ENCODE measurements around the gene LRRC8B. TPM values are rescaled to one million over a fixed set of nuclear protein-coding genes. Genes with fewer than 3 reads are reported as not detected.
A peak's percentile ranks its signal among the peaks of the same experiment; 100 is the strongest.
"Not testable (repeated sequence)": the region's sequence is repeated elsewhere in the genome, so short reads cannot be mapped to it uniquely, and the experiment has no call there.

Gene LRRC8B
- total RNA-seq, 2 experiments from 2014 or later: 15.7 to 16.5 TPM

GRCh38 chr1:89503690-89504089 is 20.9 kb upstream of the LRRC8B start:
- CTCF ChIA-PET: no interaction called here
- H3K36me3 Mint-ChIP-seq: peaks cover 4% of the 10 kb centered on the region
- DNase-seq: no peak
- no peak for ATAC-seq
- H3K4me3 Mint-ChIP-seq: no peak overlapping the region
- peaks cover 31% of the 10 kb centered on the region for H3K27me3 Mint-ChIP-seq
- H3K4me1 Mint-ChIP-seq: no peaks in the 10 kb centered on the region
- H3K27ac Mint-ChIP-seq: no peak overlapping the region
- H3K9me3 Mint-ChIP-seq (ENCODE audit: low read depth): peaks cover 4% of the 10 kb centered on the region

GRCh38 chr1:89510061-89510460 is 14.6 kb upstream of the LRRC8B start:
- CTCF ChIA-PET; H3K4me3 Mint-ChIP-seq; H3K4me1 Mint-ChIP-seq; H3K27ac Mint-ChIP-seq; DNase-seq; ATAC-seq; H3K9me3 Mint-ChIP-seq (ENCODE audit: low read depth): not testable (repeated sequence)
- Mint-ChIP-seq H3K27me3 (peaks cover 16% of the 10 kb centered on the region), H3K36me3 (peaks cover 29% of the 10 kb centered on the region)

GRCh38 chr1:89512996-89513720 is 11.5 kb upstream of the LRRC8B start:
- Mint-ChIP-seq H3K9me3 (ENCODE audit: low read depth) (peaks cover 7% of the 10 kb centered on the region), H3K4me3 (no peak overlapping the region), H3K27me3 (no peaks in the 10 kb centered on the region), H3K36me3 (peaks cover 25% of the 10 kb centered on the region), H3K27ac (no peak overlapping the region), H3K4me1 (peaks cover 2% of the 10 kb centered on the region)
- ATAC-seq (no peak), DNase-seq (no peak)
- CTCF ChIA-PET: interaction anchor here (1.7 kb wide), 1 partner anchor 11 kb away, joined by 3 read pairs; the partner anchor contains the start of gene LRRC8B

- DNase-seq (no peak), ATAC-seq (no peak)
- H3K4me3 Mint-ChIP-seq: no peak overlapping the region
- H3K27me3 Mint-ChIP-seq: no peaks in the 10 kb centered on the region
- H3K27ac Mint-ChIP-seq: no peak overlapping the region
- CTCF ChIA-PET: interaction anchor here (1.3 to 2.3 kb wide), 2 partner anchors 11 to 247 kb away, joined by 3 to 8 read pairs; no protein-coding TSS in a partner anchor
- peaks cover 21% of the 10 kb centered on the region for H3K36me3 Mint-ChIP-seq
- H3K4me1 Mint-ChIP-seq: peaks cover 8% of the 10 kb centered on the region
- peaks cover 2% of the 10 kb centered on the region for H3K9me3 Mint-ChIP-seq (ENCODE audit: low read depth)
These were observed 8.6 kb upstream of the LRRC8B start for GRCh38 chr1:89516055-89516454.

GRCh38 chr1:89518221-89518631 is 6.4 kb upstream of the LRRC8B start:
- peaks cover 22% of the 10 kb centered on the region for H3K36me3 Mint-ChIP-seq
- H3K27ac Mint-ChIP-seq: no peak overlapping the region
- DNase-seq: no peak
- H3K27me3 Mint-ChIP-seq: no peaks in the 10 kb centered on the region
- no peak overlapping the region for H3K4me3 Mint-ChIP-seq
- peaks cover 3% of the 10 kb centered on the region for H3K9me3 Mint-ChIP-seq (ENCODE audit: low read depth)
- H3K4me1 Mint-ChIP-seq: peaks cover 13% of the 10 kb centered on the region
- CTCF ChIA-PET: interaction anchor here (0.7 to 2.5 kb wide), 6 partner anchors 32 to 245 kb away, joined by 3 to 14 read pairs (median 4); no protein-coding TSS in a partner anchor
- ATAC-seq: no peak

GRCh38 chr1:89519779-89520358 is 4.8 kb upstream of the LRRC8B start:
- H3K4me3 Mint-ChIP-seq: no peak overlapping the region
- peak; percentile 68 for DNase-seq
- no peak overlapping the region for H3K27ac Mint-ChIP-seq
- CTCF ChIA-PET: interaction anchor here (0.7 to 2.5 kb wide), 7 partner anchors 34 to 243 kb away, joined by 3 to 14 read pairs (median 3); no protein-coding TSS in a partner anchor
- peaks cover 13% of the 10 kb centered on the region for H3K36me3 Mint-ChIP-seq
- ATAC-seq: peak; percentile 24
- H3K27me3 Mint-ChIP-seq: no peaks in the 10 kb centered on the region
- H3K4me1 Mint-ChIP-seq: peaks cover 23% of the 10 kb centered on the region
- peaks cover 3% of the 10 kb centered on the region for H3K9me3 Mint-ChIP-seq (ENCODE audit: low read depth)

GRCh38 chr1:89521977-89522376 is 2.7 kb upstream of the LRRC8B start:
- DNase-seq; H3K9me3 Mint-ChIP-seq (ENCODE audit: low read depth); CTCF ChIA-PET; H3K27ac Mint-ChIP-seq; H3K4me3 Mint-ChIP-seq; H3K27me3 Mint-ChIP-seq; ATAC-seq: not testable (repeated sequence)
- H3K36me3 Mint-ChIP-seq: peaks cover 16% of the 10 kb centered on the region
- H3K4me1 Mint-ChIP-seq: peaks cover 30% of the 10 kb centered on the region

- H3K9me3 Mint-ChIP-seq (ENCODE audit: low read depth): peaks cover 3% of the 10 kb centered on the region
- DNase-seq (peak; percentile 75), ATAC-seq (peak; percentile 50)
- H3K27ac Mint-ChIP-seq: no peak overlapping the region
- H3K4me3 Mint-ChIP-seq: no peak overlapping the region
- CTCF ChIA-PET: interaction anchor here (0.7 to 2.0 kb wide), 3 partner anchors 11 to 240 kb away, joined by 3 to 5 read pairs (median 3); no protein-coding TSS in a partner anchor
- H3K27me3 Mint-ChIP-seq: no peaks in the 10 kb centered on the region
- H3K4me1 Mint-ChIP-seq: peaks cover 29% of the 10 kb centered on the region
- peaks cover 16% of the 10 kb centered on the region for H3K36me3 Mint-ChIP-seq
These were observed 859 bp upstream of the LRRC8B start for GRCh38 chr1:89523572-89524368.

- DNase-seq (peak; percentile 65), ATAC-seq (peak; percentile 22)
- H3K4me1 Mint-ChIP-seq: peaks cover 34% of the 10 kb centered on the region
- H3K27ac Mint-ChIP-seq: no peak overlapping the region
- H3K9me3 Mint-ChIP-seq (ENCODE audit: low read depth): peaks cover 3% of the 10 kb centered on the region
- H3K4me3 Mint-ChIP-seq: no peak overlapping the region
- CTCF ChIA-PET: interaction anchor here (1.5 to 2.0 kb wide), 3 partner anchors 24 to 238 kb away, joined by 3 to 5 read pairs (median 3); no protein-coding TSS in a partner anchor
- H3K27me3 Mint-ChIP-seq: no peaks in the 10 kb centered on the region
- peaks cover 23% of the 10 kb centered on the region for H3K36me3 Mint-ChIP-seq
These were observed 683 bp downstream of the LRRC8B start for GRCh38 chr1:89525169-89525855.

GRCh38 chr1:89527256-89527655 is 2.6 kb downstream of the LRRC8B start:
- Mint-ChIP-seq H3K27me3 (no peaks in the 10 kb centered on the region), H3K4me3 (no peak overlapping the region), H3K4me1 (peaks cover 47% of the 10 kb centered on the region), H3K27ac (no peak overlapping the region), H3K9me3 (ENCODE audit: low read depth) (peaks cover 4% of the 10 kb centered on the region), H3K36me3 (peaks cover 37% of the 10 kb centered on the region)
- CTCF ChIA-PET: interaction anchor here (1.2 kb wide), 1 partner anchor 55 kb away, joined by 3 read pairs; no protein-coding TSS in a partner anchor
- no peak for ATAC-seq
- no peak for DNase-seq

GRCh38 chr1:89527750-89528381 is 3.2 kb downstream of the LRRC8B start:
- DNase-seq: no peak
- no peak for ATAC-seq
- no peak overlapping the region for H3K27ac Mint-ChIP-seq
- H3K27me3 Mint-ChIP-seq: no peaks in the 10 kb centered on the region
- no peak overlapping the region for H3K4me3 Mint-ChIP-seq
- H3K36me3 Mint-ChIP-seq: peaks cover 37% of the 10 kb centered on the region
- peaks cover 2% of the 10 kb centered on the region for H3K9me3 Mint-ChIP-seq (ENCODE audit: low read depth)
- peaks cover 46% of the 10 kb centered on the region for H3K4me1 Mint-ChIP-seq
- CTCF ChIA-PET: interaction anchor here (0.9 to 1.4 kb wide), 5 partner anchors 14 to 234 kb away, joined by 3 to 5 read pairs (median 3); no protein-coding TSS in a partner anchor

- peaks cover 45% of the 10 kb centered on the region for H3K4me1 Mint-ChIP-seq
- no peak for ATAC-seq
- H3K9me3 Mint-ChIP-seq (ENCODE audit: low read depth): peaks cover 2% of the 10 kb centered on the region
- no peak for DNase-seq
- no peak overlapping the region for H3K4me3 Mint-ChIP-seq
- H3K27me3 Mint-ChIP-seq: no peaks in the 10 kb centered on the region
- H3K36me3 Mint-ChIP-seq: peaks cover 39% of the 10 kb centered on the region
- CTCF ChIA-PET: interaction anchor here (0.7 to 1.4 kb wide), 6 partner anchors 13 to 234 kb away, joined by 3 to 5 read pairs (median 3); no protein-coding TSS in a partner anchor
- H3K27ac Mint-ChIP-seq: no peak overlapping the region
These were observed 3.8 kb downstream of the LRRC8B start for GRCh38 chr1:89528382-89528780.

All from activated CD8-positive, alpha-beta memory T cell treated with anti-CD3 and anti-CD28 coated beads, Interleukin-2, amount 10 ng/mL, durations not matched to agents 7 days and 5 days (primary cell).